H1 (cell line): ENCODE measurements around the gene NAXD.

Experiments used
- EP300 ChIP-seq, 2 experiments: IDR thresholded peaks; 1 replicate in 1 of 2; 2 replicates in 1 of 2; pipeline ENCODE4 v1.6.1; 2011 to 2012; ENCODE audit warnings: low read depth in 2 of 2, low read length in 2 of 2, mild to moderate bottlenecking in 2 of 2, borderline replicate concordance in 1 of 2, inconsistent platforms in 1 of 2, moderate library complexity in 1 of 2
- EZH2 ChIP-seq: fragments of 200-600 bp; sonication (generic); IDR thresholded peaks from 2 replicates; pipeline ENCODE4 v1.7.1; 2012; ENCODE audit warnings: low read depth, mild to moderate bottlenecking, moderate library complexity, low read length, inconsistent platforms; ENCODE audit not compliant: severe bottlenecking
- JUND ChIP-seq: IDR thresholded peaks from 2 replicates; pipeline ENCODE4 v1.6.1; 2011; ENCODE audit warnings: mild to moderate bottlenecking, improper control_type of control experiment, low read length
- POLR2A ChIP-seq, 2 experiments: IDR thresholded peaks; 1 replicate in 1 of 2; 2 replicates in 1 of 2; pipeline ENCODE4 v1.6.1; 2011; ENCODE audit warnings: low read depth in 2 of 2, low read length in 2 of 2, mild to moderate bottlenecking in 2 of 2; ENCODE audit errors: control extremely low read depth in 1 of 2
- RAD21 ChIP-seq, 2 experiments: IDR thresholded peaks in 1 of 2; conservative IDR thresholded peaks in 1 of 2; 2 replicates each; pipeline ENCODE4 v1.6.1; 2011; ENCODE audit warnings: low read depth in 2 of 2, low read length in 2 of 2, improper control_type of control experiment in 1 of 2, inconsistent platforms in 1 of 2, mild to moderate bottlenecking in 1 of 2, moderate library complexity in 1 of 2
- SIX5 ChIP-seq: IDR thresholded peaks from 2 replicates; pipeline ENCODE4 v1.6.1; 2011; ENCODE audit warnings: mild to moderate bottlenecking, low read depth, low read length
- TAF1 ChIP-seq: IDR thresholded peaks from 2 replicates; pipeline ENCODE4 v1.6.1; 2011; ENCODE audit warnings: mild to moderate bottlenecking, low read depth, low read length
- TAF7 ChIP-seq: optimal IDR thresholded peaks from 2 replicates; pipeline ENCODE3; 2011; ENCODE audit warnings: low read depth, mild to moderate bottlenecking, inconsistent platforms, low read length, moderate library complexity, borderline replicate concordance
- TEAD4 ChIP-seq: IDR thresholded peaks from 2 replicates; pipeline ENCODE4 v1.6.1; 2012; ENCODE audit warnings: low read depth, low read length, inconsistent platforms, mixed read lengths
- YY1 ChIP-seq: IDR thresholded peaks from 2 replicates; pipeline ENCODE4 v1.6.1; 2011; ENCODE audit warnings: low read depth, mild to moderate bottlenecking, low read length
- TF ChIP-seq, protein P1 (sequence below), 3 experiments: IDR thresholded peaks; 1 replicate in 2 of 3; 2 replicates in 1 of 3; pipeline versions ENCODE4 v1.5.1 to v1.6.1; 2011; ENCODE audit warnings: low read length in 3 of 3, mild to moderate bottlenecking in 3 of 3, inconsistent platforms in 2 of 3, low read depth in 1 of 3, moderate library complexity in 1 of 3; ENCODE audit not compliant: insufficient read depth in 1 of 3; ENCODE audit errors: control extremely low read depth in 1 of 3

DNA sequence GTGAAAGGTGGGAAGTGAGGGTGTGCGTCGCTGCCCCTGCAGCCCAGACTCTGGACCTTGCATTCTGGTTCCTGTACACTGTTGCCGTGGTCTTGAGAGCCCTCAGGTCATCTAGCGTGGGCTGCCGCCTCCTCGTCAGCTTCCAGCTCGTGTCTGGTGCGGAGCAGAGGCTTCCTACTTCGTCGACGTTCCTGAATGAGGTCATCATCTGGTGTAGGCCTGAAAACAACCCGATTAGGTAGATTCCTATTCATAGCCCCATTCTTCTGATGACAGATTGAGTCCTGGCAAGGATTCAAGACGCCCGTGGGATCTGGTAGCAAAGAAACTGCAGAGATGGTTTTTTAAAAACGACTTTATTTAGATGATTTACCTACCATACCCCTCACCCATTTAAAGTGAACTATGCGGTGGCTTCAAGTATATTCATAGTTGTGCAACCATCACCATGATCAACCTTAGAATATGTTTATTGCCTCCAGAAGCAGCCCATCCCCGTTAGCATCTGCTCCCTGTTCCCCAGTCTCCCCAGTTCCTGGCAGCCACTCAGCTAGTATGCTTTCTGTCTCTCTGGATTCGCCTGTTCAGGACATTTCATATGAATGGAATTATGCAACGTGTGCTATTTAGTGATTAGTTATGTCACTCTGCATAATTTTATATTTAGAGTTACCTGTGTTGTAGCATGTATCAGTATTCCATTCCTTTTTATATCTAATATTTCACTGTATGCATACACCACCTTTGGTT, 13.8 kb downstream of the NAXD start:
- TF ChIP-seq, protein P1, sequence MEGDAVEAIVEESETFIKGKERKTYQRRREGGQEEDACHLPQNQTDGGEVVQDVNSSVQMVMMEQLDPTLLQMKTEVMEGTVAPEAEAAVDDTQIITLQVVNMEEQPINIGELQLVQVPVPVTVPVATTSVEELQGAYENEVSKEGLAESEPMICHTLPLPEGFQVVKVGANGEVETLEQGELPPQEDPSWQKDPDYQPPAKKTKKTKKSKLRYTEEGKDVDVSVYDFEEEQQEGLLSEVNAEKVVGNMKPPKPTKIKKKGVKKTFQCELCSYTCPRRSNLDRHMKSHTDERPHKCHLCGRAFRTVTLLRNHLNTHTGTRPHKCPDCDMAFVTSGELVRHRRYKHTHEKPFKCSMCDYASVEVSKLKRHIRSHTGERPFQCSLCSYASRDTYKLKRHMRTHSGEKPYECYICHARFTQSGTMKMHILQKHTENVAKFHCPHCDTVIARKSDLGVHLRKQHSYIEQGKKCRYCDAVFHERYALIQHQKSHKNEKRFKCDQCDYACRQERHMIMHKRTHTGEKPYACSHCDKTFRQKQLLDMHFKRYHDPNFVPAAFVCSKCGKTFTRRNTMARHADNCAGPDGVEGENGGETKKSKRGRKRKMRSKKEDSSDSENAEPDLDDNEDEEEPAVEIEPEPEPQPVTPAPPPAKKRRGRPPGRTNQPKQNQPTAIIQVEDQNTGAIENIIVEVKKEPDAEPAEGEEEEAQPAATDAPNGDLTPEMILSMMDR (IDR thresholded peaks at IDR 0.05; ENCODE audit: control extremely low read depth in 1 of 3, insufficient read depth in 1 of 3, low read depth in 1 of 3, low read length in 3 of 3): no peak
- TF ChIP-seq TAF1: no peak
- no peak for TF ChIP-seq JUND
- TF ChIP-seq TAF7: no peak
- TF ChIP-seq POLR2A (IDR thresholded peaks at IDR 0.05; ENCODE audit: control extremely low read depth in 1 of 2, low read depth in 2 of 2, low read length in 2 of 2): no peak
- no peak for TF ChIP-seq RAD21 (IDR thresholded peaks at IDR 0.05 in 1 of 2, conservative IDR thresholded peaks at IDR 0.05 in 1 of 2; ENCODE audit: low read depth in 2 of 2, low read length in 2 of 2)
- TF ChIP-seq YY1: no peak
- TF ChIP-seq SIX5: no peak
- TF ChIP-seq EP300 (IDR thresholded peaks at IDR 0.05; ENCODE audit: borderline replicate concordance in 1 of 2, low read depth in 2 of 2, low read length in 2 of 2): no peak
- TF ChIP-seq EZH2: no peak
- TF ChIP-seq TEAD4: no peak
